ENCODE results near the gene LRRIQ3.

Gene LRRIQ3

DNA sequence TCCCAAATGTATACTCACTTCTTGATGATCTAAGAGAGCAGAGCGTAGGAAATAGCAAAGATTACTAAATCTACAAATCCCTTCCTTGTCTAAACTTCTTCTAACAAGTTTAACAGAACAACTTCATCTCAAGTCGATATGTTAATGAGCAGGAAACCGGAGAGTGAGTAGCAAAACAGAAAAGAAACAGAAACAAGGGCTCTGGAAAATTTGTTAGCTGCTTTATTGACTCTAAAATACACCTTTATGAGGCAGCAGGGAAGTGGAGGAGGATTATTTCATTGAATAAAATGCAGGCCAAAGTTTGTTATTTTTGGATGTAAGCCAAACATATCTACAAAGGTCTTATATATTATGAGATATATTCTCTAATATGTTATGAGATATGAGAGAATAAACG lies 192.4 kb downstream of the LRRIQ3 start:
- no peak overlapping the region for H3K4me3 ChIP-seq (replicated peaks in 1 of 2; ENCODE audit: low read depth in 2 of 2, low read length in 2 of 2)
- no peak for DNase-seq (ENCODE audit: low read depth in 2 of 2)
- TF ChIP-seq, protein P1, sequence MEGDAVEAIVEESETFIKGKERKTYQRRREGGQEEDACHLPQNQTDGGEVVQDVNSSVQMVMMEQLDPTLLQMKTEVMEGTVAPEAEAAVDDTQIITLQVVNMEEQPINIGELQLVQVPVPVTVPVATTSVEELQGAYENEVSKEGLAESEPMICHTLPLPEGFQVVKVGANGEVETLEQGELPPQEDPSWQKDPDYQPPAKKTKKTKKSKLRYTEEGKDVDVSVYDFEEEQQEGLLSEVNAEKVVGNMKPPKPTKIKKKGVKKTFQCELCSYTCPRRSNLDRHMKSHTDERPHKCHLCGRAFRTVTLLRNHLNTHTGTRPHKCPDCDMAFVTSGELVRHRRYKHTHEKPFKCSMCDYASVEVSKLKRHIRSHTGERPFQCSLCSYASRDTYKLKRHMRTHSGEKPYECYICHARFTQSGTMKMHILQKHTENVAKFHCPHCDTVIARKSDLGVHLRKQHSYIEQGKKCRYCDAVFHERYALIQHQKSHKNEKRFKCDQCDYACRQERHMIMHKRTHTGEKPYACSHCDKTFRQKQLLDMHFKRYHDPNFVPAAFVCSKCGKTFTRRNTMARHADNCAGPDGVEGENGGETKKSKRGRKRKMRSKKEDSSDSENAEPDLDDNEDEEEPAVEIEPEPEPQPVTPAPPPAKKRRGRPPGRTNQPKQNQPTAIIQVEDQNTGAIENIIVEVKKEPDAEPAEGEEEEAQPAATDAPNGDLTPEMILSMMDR (IDR thresholded peaks at IDR 0.05; ENCODE audit: low read depth, low read length): no peak

- DNase-seq (ENCODE audit: low read depth in 2 of 2): no peak
- no peak overlapping the region for H3K4me3 ChIP-seq (replicated peaks in 1 of 2; ENCODE audit: low read depth in 2 of 2, low read length in 2 of 2)
- TF ChIP-seq, protein P1 (IDR thresholded peaks at IDR 0.05; ENCODE audit: low read depth, low read length): no peak
Measured at GRCh38 chr1:74003806-74004205, 194.2 kb downstream of the LRRIQ3 start.

DNA sequence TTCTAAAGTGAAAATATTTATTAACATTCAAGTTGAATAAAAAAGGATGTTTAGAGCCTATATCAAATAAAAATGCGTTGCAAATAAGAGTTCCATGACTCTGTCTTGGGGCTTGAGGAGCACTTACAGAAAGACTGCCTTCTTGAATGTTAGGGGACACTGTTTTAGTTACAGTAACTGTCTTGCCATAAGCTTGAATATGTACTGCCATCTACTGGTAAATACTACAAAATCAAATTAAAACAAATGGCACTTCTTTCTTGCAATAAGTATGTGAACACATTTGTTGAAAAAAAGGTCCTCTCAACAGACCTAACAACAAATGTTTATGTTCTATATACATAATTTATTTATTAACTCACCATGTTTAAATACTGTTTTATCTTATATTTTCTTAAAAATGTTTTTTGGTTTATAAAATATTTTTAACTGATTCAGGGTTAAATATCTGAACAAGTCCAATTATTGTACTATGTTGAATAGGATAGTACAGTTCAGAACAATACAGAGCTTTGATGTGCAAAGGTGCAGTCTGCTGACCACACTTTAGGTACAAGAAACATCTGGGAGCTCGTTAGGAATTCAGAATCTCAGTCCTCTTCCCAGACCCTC lies 199.5 kb downstream of the LRRIQ3 start:
- TF ChIP-seq, protein P1 (IDR thresholded peaks at IDR 0.05; ENCODE audit: low read depth, low read length): peak; percentile 28
- DNase-seq (ENCODE audit: low read depth in 2 of 2): peak; percentile 53 to 57
- H3K4me3 ChIP-seq (replicated peaks in 1 of 2; ENCODE audit: low read depth in 2 of 2, low read length in 2 of 2): no peak overlapping the region

DNA sequence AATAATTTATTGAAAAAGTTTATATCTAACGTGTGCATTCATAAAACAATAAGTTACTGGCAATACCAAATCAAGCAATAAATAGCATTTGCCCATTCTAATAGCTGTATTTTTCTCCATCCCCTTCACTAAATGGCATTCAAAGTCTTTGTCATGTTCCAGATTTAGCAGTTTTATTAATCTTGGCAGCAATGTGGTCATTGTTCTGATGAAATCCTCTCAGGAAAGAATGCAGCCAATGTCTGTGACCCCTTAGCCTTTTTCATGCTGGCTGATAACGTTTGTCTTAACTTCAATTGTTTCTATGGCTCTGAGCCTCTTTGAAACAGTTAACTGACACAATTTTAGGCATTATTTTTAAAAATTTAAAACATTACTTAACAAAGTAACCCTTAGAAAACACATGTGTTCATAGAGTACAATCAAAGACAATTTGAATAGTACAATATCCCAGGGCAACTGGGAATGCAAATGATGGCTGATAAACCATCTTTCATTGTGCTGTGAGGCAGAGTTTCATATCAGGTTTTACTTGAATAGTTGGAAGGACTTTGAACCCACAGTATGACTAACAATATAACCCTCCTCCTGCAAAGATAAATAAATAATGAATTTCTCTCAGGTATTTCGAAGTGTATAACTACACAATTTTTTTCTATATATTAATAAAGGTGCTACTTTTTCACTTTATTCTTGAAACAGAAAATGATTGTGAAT lies 217.5 kb downstream of the LRRIQ3 start:
- TF ChIP-seq, protein P1 (IDR thresholded peaks at IDR 0.05; ENCODE audit: low read depth, low read length): no peak
- no peak overlapping the region for H3K4me3 ChIP-seq (replicated peaks in 1 of 2; ENCODE audit: low read depth in 2 of 2, low read length in 2 of 2)
- peak in 1 of 2 donors; percentile 1 for DNase-seq (ENCODE audit: low read depth in 2 of 2)

- TF ChIP-seq, protein P1 (IDR thresholded peaks at IDR 0.05; ENCODE audit: low read depth, low read length): no peak
- DNase-seq (ENCODE audit: low read depth in 2 of 2): no peak
- no peak overlapping the region for H3K4me3 ChIP-seq (replicated peaks in 1 of 2; ENCODE audit: low read depth in 2 of 2, low read length in 2 of 2)
Measured at GRCh38 chr1:73979684-73980083, 218.3 kb downstream of the LRRIQ3 start.

- DNase-seq (ENCODE audit: low read depth in 2 of 2): no peak
- TF ChIP-seq, protein P1 (IDR thresholded peaks at IDR 0.05; ENCODE audit: low read depth, low read length): no peak
- no peak overlapping the region for H3K4me3 ChIP-seq (replicated peaks in 1 of 2; ENCODE audit: low read depth in 2 of 2, low read length in 2 of 2)
Measured at GRCh38 chr1:73978964-73979363, 219.0 kb downstream of the LRRIQ3 start.

All from cardiac fibroblast (primary cell).